Cardiac fibroblast (primary cell): ENCODE measurements around the gene IQCE.
A peak's percentile ranks its signal among the peaks of the same experiment; 100 is the strongest.

ENCODE experiments used
- DNase-seq, 2 donors: peaks; one replicate each; pipeline versions ENCODE4 v3.0.0 to v3.0.0-alpha.2; 2010; ENCODE audit warnings: low read depth in 2 of 2
- H3K4me3 ChIP-seq, 2 donors: replicated peaks in 1 of 2; 1 replicate in 1 of 2; 2 replicates in 1 of 2; pipeline ENCODE4 v1.5.1; 2011; ENCODE audit warnings: low read depth in 2 of 2, low read length in 2 of 2, mild to moderate bottlenecking in 2 of 2, moderate library complexity in 1 of 2
- CTCF ChIP-seq: IDR thresholded peaks from one replicate; pipeline ENCODE4 v1.5.1; 2011; ENCODE audit warnings: low read depth, mild to moderate bottlenecking, low read length, inconsistent platforms

The IQCE gene

GRCh38 chr7:2517026-2517425, 41.8 kb upstream of the IQCE start:
- H3K4me3 ChIP-seq: no peak overlapping the region
- DNase-seq: peak; percentile 79 to 87
- TF ChIP-seq CTCF: peak; percentile 7

- DNase-seq: no peak
- no peak overlapping the region for H3K4me3 ChIP-seq
- TF ChIP-seq CTCF: no peak
These were observed 40.9 kb upstream of the IQCE start for GRCh38 chr7:2517678-2518507.

- no peak for TF ChIP-seq CTCF
- peak overlapping the region in 1 of 2 donors; percentile 25 for H3K4me3 ChIP-seq
- no peak for DNase-seq
These were observed 40.1 kb upstream of the IQCE start for GRCh38 chr7:2518737-2519118.

- peak; percentile 84 to 90 for DNase-seq
- TF ChIP-seq CTCF: no peak
- peak within 1 kb of the TSS; percentile 49 to 54 for H3K4me3 ChIP-seq
These were observed 39.5 kb upstream of the IQCE start, which contains the start of gene LFNG for GRCh38 chr7:2519119-2519930. TSS of gene LFNG (plus strand) at chr7:2519774. CDS start at chr7:2519862, 88 bp downstream.

GRCh38 chr7:2520131-2520760, 38.5 kb upstream of the IQCE start:
- no peak for TF ChIP-seq CTCF
- DNase-seq: no peak
- peak overlapping the region; percentile 49 to 54 for H3K4me3 ChIP-seq

GRCh38 chr7:2520761-2521290, 38.0 kb upstream of the IQCE start:
- peak overlapping the region; percentile 49 to 54 for H3K4me3 ChIP-seq
- DNase-seq: peak in 1 of 2 donors; percentile 34
- TF ChIP-seq CTCF: no peak
